T-helper 1 cell (primary cell): Measurements from ENCODE around the gene LUZP1.

ENCODE experiments used
- DNase-seq, 5 donors: peaks; one replicate each; pipeline ENCODE4 v3.0.0-alpha.2; 2012 to 2020

LUZP1 gene

GRCh38 chr1:23150742-23151141 lies 17.9 kb downstream of the LUZP1 start:
- no peak for DNase-seq

- DNase-seq, result no peak
These were observed 18.5 kb downstream of the LUZP1 start for GRCh38 chr1:23150125-23150524.

GRCh38 chr1:23149114-23149513 lies 19.5 kb downstream of the LUZP1 start:
- DNase-seq, result no peak

GRCh38 chr1:23148084-23148483 lies 20.6 kb downstream of the LUZP1 start:
- DNase-seq, result peak in 1 of 5 donors; percentile 26

GRCh38 chr1:23140940-23141596 lies 27.6 kb downstream of the LUZP1 start:
- DNase-seq, result no peak

GRCh38 chr1:23135268-23135667 lies 33.4 kb downstream of the LUZP1 start:
- DNase-seq, result no peak

- no peak for DNase-seq
These were observed 34.6 kb downstream of the LUZP1 start for GRCh38 chr1:23134055-23134454.

- no peak for DNase-seq
These were observed 35.1 kb downstream of the LUZP1 start for GRCh38 chr1:23133587-23133986.

GRCh38 chr1:23132033-23132432 lies 36.6 kb downstream of the LUZP1 start:
- DNase-seq, result no peak

- DNase-seq, result no peak
These were observed 38.8 kb downstream of the LUZP1 start for GRCh38 chr1:23129846-23130245.

- DNase-seq, result no peak
These were observed 41.9 kb downstream of the LUZP1 start for GRCh38 chr1:23126801-23127200.

- no peak for DNase-seq
These were observed 42.5 kb downstream of the LUZP1 start for GRCh38 chr1:23126200-23126599.

GRCh38 chr1:23125489-23125888 lies 43.2 kb downstream of the LUZP1 start:
- DNase-seq, result no peak

GRCh38 chr1:23124259-23125026 lies 44.2 kb downstream of the LUZP1 start:
- no peak for DNase-seq

GRCh38 chr1:23123528-23123927 lies 45.1 kb downstream of the LUZP1 start:
- DNase-seq, result no peak

- no peak for DNase-seq
These were observed 45.9 kb downstream of the LUZP1 start for GRCh38 chr1:23122796-23123195.

GRCh38 chr1:23122023-23122748 lies 46.5 kb downstream of the LUZP1 start:
- DNase-seq, result no peak

GRCh38 chr1:23120383-23120782 lies 48.3 kb downstream of the LUZP1 start:
- no peak for DNase-seq

GRCh38 chr1:23118957-23119792 lies 49.5 kb downstream of the LUZP1 start:
- DNase-seq, result peak; percentile 14 to 70 (median 48)

- DNase-seq, result no peak
These were observed 50.2 kb downstream of the LUZP1 start for GRCh38 chr1:23118407-23118806.

GRCh38 chr1:23116921-23117699 lies 51.5 kb downstream of the LUZP1 start:
- DNase-seq, result no peak
